H1 (cell line): ENCODE results near the gene SNX30. TPM values are rescaled to one million over a fixed set of nuclear protein-coding genes. Genes with fewer than 3 reads are reported as not detected.

Source experiments
- CTCF ChIA-PET: fragments of 300-600 bp; sonication (Branson Sonifier 250); formaldehyde crosslinking; loops from one replicate; lab custom pipeline; 2021; ENCODE audit not compliant: partially characterized antibody; lab: Charles Lee
- POLR2A ChIA-PET: fragments of 300-600 bp; sonication (Branson Sonifier 250); formaldehyde crosslinking; loops from one replicate; lab custom pipeline; 2021; ENCODE audit warnings: inconsistent platforms; ENCODE audit not compliant: partially characterized antibody; lab: Charles Lee
- DNase-seq, 2 experiments: peaks; one replicate each; pipeline versions ENCODE4 v3.0.0 to v3.0.0-alpha.2; 2010 to 2022; ENCODE audit warnings: low spot score in 2 of 2, low read depth in 1 of 2, mixed read lengths in 1 of 2
- FAIRE-seq: peaks from 2 replicates; lab custom pipeline; 2011; peaks lifted over from hg19 to GRCh38; lab: Jason Lieb, UNC
- H2AFZ ChIP-seq: 2 replicates; pipeline ENCODE4 v1.8.1; 2012; ENCODE audit warnings: low read length, inconsistent platforms
- H2AK5ac ChIP-seq: 2 replicates; pipeline ENCODE4 v1.6.1; 2013; ENCODE audit warnings: low read depth, low read length
- H2BK120ac ChIP-seq: replicated peaks from 2 replicates; pipeline ENCODE3; 2013; ENCODE audit warnings: low read depth, low read length, inconsistent platforms
- H2BK12ac ChIP-seq: 2 replicates; pipeline ENCODE4 v1.6.1; 2013; ENCODE audit warnings: low read depth, low read length
- H2BK15ac ChIP-seq: 2 replicates; pipeline ENCODE4 v1.6.1; 2013; ENCODE audit warnings: low read length
- H2BK20ac ChIP-seq: 2 replicates; pipeline ENCODE4 v1.6.1; 2013; ENCODE audit warnings: low read length
- H2BK5ac ChIP-seq: 2 replicates; pipeline ENCODE4 v1.6.1; 2013; ENCODE audit warnings: low read depth, low read length
- H3K14ac ChIP-seq: 2 replicates; pipeline ENCODE4 v1.6.1; 2013; ENCODE audit warnings: inconsistent platforms; ENCODE audit not compliant: insufficient read length
- H3K18ac ChIP-seq: 2 replicates; pipeline ENCODE4 v1.6.1; 2013; ENCODE audit warnings: low read length; ENCODE audit errors: extremely low read depth
- H3K23ac ChIP-seq: 2 replicates; pipeline ENCODE4 v1.6.1; 2013; ENCODE audit warnings: inconsistent platforms; ENCODE audit not compliant: insufficient read length
- H3K23me2 ChIP-seq: 2 replicates; pipeline ENCODE4 v1.6.1; 2013; ENCODE audit warnings: low read depth, low read length
- H3K27ac ChIP-seq: 2 replicates; pipeline ENCODE4 v1.6.1; 2011; ENCODE audit warnings: low read depth, low read length, inconsistent platforms
- H3K27me3 ChIP-seq, 4 experiments: replicated peaks in 1 of 4; 1 replicate in 1 of 4; 2 replicates in 3 of 4; pipeline versions ENCODE4 v1.6.1 to v1.8.1; 2011 to 2013; ENCODE audit warnings: low read length in 3 of 4, mild to moderate bottlenecking in 3 of 4, inconsistent platforms in 2 of 4, mixed read lengths in 2 of 4, moderate library complexity in 1 of 4; ENCODE audit not compliant: control insufficient read depth in 3 of 4, insufficient read depth in 3 of 4; ENCODE audit errors: extremely low read depth in 1 of 4
- H3K36me3 ChIP-seq, 4 experiments: 2 replicates each; pipeline versions ENCODE4 v1.6.1 to v1.8.1; 2011 to 2013; ENCODE audit warnings: mild to moderate bottlenecking in 4 of 4, low read length in 3 of 4, moderate library complexity in 2 of 4, control low read depth in 1 of 4, inconsistent platforms in 1 of 4; ENCODE audit not compliant: insufficient read depth in 4 of 4, control insufficient read depth in 2 of 4
- H3K4ac ChIP-seq: replicated peaks from 2 replicates; pipeline ENCODE3; 2013; ENCODE audit warnings: low read length, low read depth, mixed read lengths, inconsistent platforms; ENCODE audit not compliant: insufficient read length
- H3K4me1 ChIP-seq, 4 experiments: replicated peaks in 1 of 4; 1 replicate in 1 of 4; 2 replicates in 3 of 4; pipeline versions ENCODE4 v1.6.1 to v1.8.1; 2011 to 2013; ENCODE audit warnings: low read length in 3 of 4, inconsistent platforms in 2 of 4, mixed read lengths in 1 of 4; ENCODE audit not compliant: insufficient read depth in 4 of 4, control insufficient read depth in 3 of 4
- H3K4me2 ChIP-seq, 2 experiments: 2 replicates each; pipeline versions ENCODE4 v1.6.1 to v1.8.1; 2011 to 2013; ENCODE audit warnings: low read depth in 2 of 2, low read length in 2 of 2, control low read depth in 1 of 2, inconsistent platforms in 1 of 2, mild to moderate bottlenecking in 1 of 2; ENCODE audit not compliant: insufficient read depth in 1 of 2
- H3K4me3 ChIP-seq, 4 experiments: fragments of 200-600, 300-600 bp in 1 of 4; sonication (generic), shearing (Covaris generic), sonication (Bioruptor Twin) in 1 of 4; 2 replicates each; pipeline versions ENCODE4 v1.5.1 to v1.8.1; 2011 to 2016; ENCODE audit warnings: low read length in 4 of 4, low read depth in 3 of 4, control low read depth in 2 of 4, inconsistent platforms in 2 of 4, mild to moderate bottlenecking in 2 of 4, mixed read lengths in 1 of 4, moderate library complexity in 1 of 4; ENCODE audit not compliant: insufficient read depth in 2 of 4; ENCODE audit errors: extremely low read depth in 1 of 4
- H3K56ac ChIP-seq: replicated peaks from 2 replicates; pipeline ENCODE3; 2013; ENCODE audit warnings: low read depth, mild to moderate bottlenecking, mixed read lengths, low read length, inconsistent platforms; ENCODE audit not compliant: insufficient read length
- H3K79me1 ChIP-seq: 2 replicates; pipeline ENCODE4 v1.6.1; 2013; ENCODE audit warnings: low read depth, low read length, control low read depth
- H3K79me2 ChIP-seq, 2 experiments: 2 replicates each; pipeline versions ENCODE4 v1.6.1 to v1.8.1; 2012 to 2013; ENCODE audit warnings: low read length in 2 of 2, mild to moderate bottlenecking in 2 of 2, inconsistent platforms in 1 of 2; ENCODE audit not compliant: insufficient read depth in 2 of 2, control insufficient read depth in 1 of 2
- H3K9ac ChIP-seq, 4 experiments: replicated peaks in 1 of 4; 1 replicate in 1 of 4; 2 replicates in 3 of 4; pipeline versions ENCODE4 v1.6.1 to v1.8.1; 2011 to 2013; ENCODE audit warnings: low read depth in 3 of 4, low read length in 3 of 4, control low read depth in 2 of 4, mild to moderate bottlenecking in 2 of 4, moderate library complexity in 2 of 4, inconsistent platforms in 1 of 4; ENCODE audit errors: extremely low read depth in 1 of 4
- H3K9me3 ChIP-seq, 2 experiments: 2 replicates each; pipeline versions ENCODE4 v1.6.1 to v1.8.1; 2012 to 2013; ENCODE audit warnings: mild to moderate bottlenecking in 2 of 2, moderate library complexity in 2 of 2, control low read depth in 1 of 2, inconsistent platforms in 1 of 2, low read depth in 1 of 2, low read length in 1 of 2, mixed read lengths in 1 of 2; ENCODE audit not compliant: insufficient read depth in 2 of 2
- H4K20me1 ChIP-seq, 2 experiments: replicated peaks in 1 of 2; 2 replicates each; pipeline versions ENCODE3 to v1.8.1; 2011 to 2013; ENCODE audit warnings: inconsistent platforms in 2 of 2, low read length in 2 of 2, mild to moderate bottlenecking in 1 of 2; ENCODE audit not compliant: insufficient read depth in 2 of 2, control insufficient read depth in 1 of 2
- H4K5ac ChIP-seq: 2 replicates; pipeline ENCODE4 v1.6.1; 2013; ENCODE audit warnings: low read length, low read depth, mixed read lengths, inconsistent platforms; ENCODE audit not compliant: insufficient read length
- H4K8ac ChIP-seq: 2 replicates; pipeline ENCODE4 v1.8.0; 2013; ENCODE audit warnings: mild to moderate bottlenecking, moderate library complexity, low read length, inconsistent platforms; ENCODE audit not compliant: insufficient read depth; ENCODE audit errors: extremely low read depth
- H4K91ac ChIP-seq: replicated peaks from 2 replicates; pipeline ENCODE3; 2013; ENCODE audit warnings: low read length, mixed read lengths, inconsistent platforms; ENCODE audit not compliant: insufficient read length
- BRCA1 ChIP-seq: IDR thresholded peaks from 2 replicates; pipeline ENCODE4 v1.6.1; 2012; ENCODE audit warnings: low read depth, low read length, improper control_type of control experiment
- SAP30 ChIP-seq: fragments of 300-600 bp; sonication (generic); IDR thresholded peaks from 2 replicates; pipeline ENCODE4 v1.7.1; 2012; ENCODE audit warnings: low read length, moderate library complexity, mild to moderate bottlenecking, inconsistent platforms; ENCODE audit not compliant: insufficient read depth, insufficient replicate concordance
- WGBS, 2 experiments: shearing (Covaris generic) in 1 of 2; methylation state at CpG; one replicate each; pipeline versions ENCODE4 v1.1.6 to v1.1.7; 2013 to 2015; ENCODE audit warnings: low lambda C conversion rate in 2 of 2, mixed read lengths in 2 of 2, inconsistent platforms in 1 of 2, low coverage in 1 of 2, missing lambda C conversion rate in 1 of 2; ENCODE audit not compliant: insufficient replicate concordance in 2 of 2, insufficient coverage in 1 of 2, insufficient read length in 1 of 2; ENCODE audit errors: extremely low coverage in 1 of 2, missing lambda C conversion rate in 1 of 2; 5-methylcytosine and 5-hydroxymethylcytosine counted together
- polyA plus RNA-seq, 7 experiments: library from polyadenylated mRNA; depleted of rRNA in 3 of 7; stranded (reverse) in 5 of 7; unstranded in 2 of 7; fragments of >200 nt in 5 of 7; fragments of 200-250 nt in 2 of 7; gene quantifications; 1 replicate in 5 of 7; 2 replicates in 1 of 7; 4 replicates in 1 of 7; pipeline versions ENCODE4 v1.2.1 to v1.2.3, GENCODE V29; 2011 to 2013; ENCODE audit warnings: missing spikeins in 2 of 7, mixed read lengths in 2 of 7
- total RNA-seq: library from RNA; stranded (reverse); fragmentation: NEBNext Ultra II Directional; extraction: Animal tissue kit (Norgen Biotek cat#: 25700); gene quantifications from 2 replicates; pipeline ENCODE4 v1.2.1, GENCODE V29; 2021

Gene SNX30
- total and polyA plus RNA-seq, 2 of the 8 experiments (the other 6 are each of a cell fraction or from before 2014, with no cell fraction given) = 4.0 to 12.2 TPM

GRCh38 chr9:112760821-112761220 is 10.3 kb downstream of the SNX30 start:
- H4K20me1 ChIP-seq = no peaks in the 10 kb centered on the region
- no peak overlapping the region for H3K14ac ChIP-seq
- 0 out of 4 replicates have a peak, but pooled peaks cover 0 to under 1% of the 10 kb centered on the region in 2 experiments for H3K9me3 ChIP-seq
- H3K23me2 ChIP-seq = no peaks in the 10 kb centered on the region
- no peaks in the 10 kb centered on the region; the same call in 1 of the 2 replicates for H3K79me1 ChIP-seq
- WGBS, 2 experiments = 82% methylated on average over 8 of the region's 8 CpGs; no CpG with 5 or more reads in 1 of the 2 experiments
- H2BK5ac ChIP-seq = no peak overlapping the region
- CTCF ChIA-PET = interaction anchor here (0.8 to 1.6 kb wide), 4 partner anchors 10 to 234 kb away, joined by 3 to 10 read pairs (median 4); partner anchors contain the start of gene SNX30
- DNase-seq = no peak
- H3K27ac ChIP-seq = no peak overlapping the region
- H2BK12ac ChIP-seq = no peak overlapping the region
- H4K5ac ChIP-seq = no peak overlapping the region
- H2BK120ac ChIP-seq = no peak overlapping the region
- no peak overlapping the region for H3K9ac ChIP-seq
- no peaks in the 10 kb centered on the region for H3K36me3 ChIP-seq
- H4K8ac ChIP-seq = no peak overlapping the region
- H3K4ac ChIP-seq = no peak overlapping the region
- H3K18ac ChIP-seq = no peak overlapping the region
- FAIRE-seq = no peak
- no peak overlapping the region for H3K4me2 ChIP-seq
- H3K79me2 ChIP-seq = no peaks in the 10 kb centered on the region; a peak in 1 of 4 replicates
- no peaks in the 10 kb centered on the region for H3K27me3 ChIP-seq
- POLR2A ChIA-PET = no interaction called here
- no peak overlapping the region for H2AFZ ChIP-seq
- no peak overlapping the region for H2BK15ac ChIP-seq
- H3K4me1 ChIP-seq = peaks cover 0 to 4% (median 1%) of the 10 kb centered on the region in 4 experiments; a peak in 3 of 7 replicates
- no peak overlapping the region for H3K56ac ChIP-seq
- H2AK5ac ChIP-seq = no peak overlapping the region
- H3K4me3 ChIP-seq = no peak overlapping the region
- H2BK20ac ChIP-seq = no peak overlapping the region
- H3K23ac ChIP-seq = no peak overlapping the region
- no peak overlapping the region for H4K91ac ChIP-seq
- no peak for TF ChIP-seq BRCA1
- TF ChIP-seq SAP30 = no peak
